ENCODE results near the gene EN2. TPM values are rescaled to one million over a fixed set of nuclear protein-coding genes. Genes with fewer than 3 reads are reported as not detected.

The EN2 gene
- total RNA-seq, 6 experiments from 2014 or later: not detected

DNA sequence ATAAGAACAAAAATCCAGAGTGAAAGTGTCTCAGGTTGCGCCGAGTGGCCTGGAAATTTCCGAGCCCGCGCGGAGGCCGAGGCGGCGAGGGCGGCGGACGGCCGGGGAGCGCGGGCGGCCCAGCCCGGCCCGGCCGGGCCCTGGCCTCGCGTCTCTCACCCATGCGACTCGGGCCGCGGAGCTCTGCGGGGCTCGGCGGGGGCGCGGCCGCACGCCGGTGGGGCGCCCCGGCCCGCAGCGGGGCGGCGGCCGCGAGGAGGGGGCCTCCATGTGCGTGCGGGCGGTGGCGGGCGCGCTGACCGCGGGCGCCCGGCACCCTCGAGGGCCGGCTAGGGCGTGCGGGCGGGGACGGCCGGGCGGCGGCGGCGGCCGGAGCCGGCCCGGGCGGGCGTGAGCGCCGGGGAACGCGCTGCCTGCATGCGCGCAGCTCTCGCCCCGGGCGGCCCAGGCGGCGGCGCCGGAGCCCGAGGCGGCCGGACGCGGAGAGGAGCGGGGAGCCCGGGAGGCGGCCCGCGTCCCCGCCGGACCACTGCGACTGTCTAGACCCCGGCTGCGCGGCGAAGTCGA, 302 bp upstream of the EN2 start:
- Histone ChIP-seq H3K36me3 (no peaks in the 10 kb centered on the region), H3K27ac (no peak overlapping the region), H3K4me3 (peak overlapping the region in 2 of 3 donors; percentile 43 to 50), H3K9me3 (no peaks in the 10 kb centered on the region), H3K27me3 (peaks cover 4 to 91% of the 10 kb centered on the region in 2 donors), H3K4me1 (peaks cover 0 to 21% (median 0%) of the 10 kb centered on the region in 4 donors)
- intact Hi-C loops (cut with DNase I): no loop called here
- TF ChIP-seq, protein P1, sequence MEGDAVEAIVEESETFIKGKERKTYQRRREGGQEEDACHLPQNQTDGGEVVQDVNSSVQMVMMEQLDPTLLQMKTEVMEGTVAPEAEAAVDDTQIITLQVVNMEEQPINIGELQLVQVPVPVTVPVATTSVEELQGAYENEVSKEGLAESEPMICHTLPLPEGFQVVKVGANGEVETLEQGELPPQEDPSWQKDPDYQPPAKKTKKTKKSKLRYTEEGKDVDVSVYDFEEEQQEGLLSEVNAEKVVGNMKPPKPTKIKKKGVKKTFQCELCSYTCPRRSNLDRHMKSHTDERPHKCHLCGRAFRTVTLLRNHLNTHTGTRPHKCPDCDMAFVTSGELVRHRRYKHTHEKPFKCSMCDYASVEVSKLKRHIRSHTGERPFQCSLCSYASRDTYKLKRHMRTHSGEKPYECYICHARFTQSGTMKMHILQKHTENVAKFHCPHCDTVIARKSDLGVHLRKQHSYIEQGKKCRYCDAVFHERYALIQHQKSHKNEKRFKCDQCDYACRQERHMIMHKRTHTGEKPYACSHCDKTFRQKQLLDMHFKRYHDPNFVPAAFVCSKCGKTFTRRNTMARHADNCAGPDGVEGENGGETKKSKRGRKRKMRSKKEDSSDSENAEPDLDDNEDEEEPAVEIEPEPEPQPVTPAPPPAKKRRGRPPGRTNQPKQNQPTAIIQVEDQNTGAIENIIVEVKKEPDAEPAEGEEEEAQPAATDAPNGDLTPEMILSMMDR (IDR thresholded peaks at IDR 0.05): no peak
- TF ChIP-seq POLR2A (IDR thresholded peaks at IDR 0.05): no peak
- under 1% methylated on average over 26 of the region's 98 CpGs for WGBS (ENCODE audit: insufficient coverage, low coverage, low lambda C conversion rate, missing lambda C conversion rate)
- ATAC-seq (peak in 2 of 4 donors; percentile 29 to 32), DNase-seq (no peak)

GRCh38 chr7:155458878-155459699, 1.2 kb downstream of the EN2 start:
- DNase-seq: no peak
- Histone ChIP-seq H3K4me3 (no peak overlapping the region), H3K9me3 (no peaks in the 10 kb centered on the region), H3K4me1 (peaks cover 0 to 21% (median 0%) of the 10 kb centered on the region in 4 donors), H3K36me3 (no peaks in the 10 kb centered on the region), H3K27me3 (peaks cover 4 to 93% of the 10 kb centered on the region in 2 donors), H3K27ac (no peak overlapping the region)
- ATAC-seq: peak in 1 of 4 donors; percentile 5
- WGBS (ENCODE audit: insufficient coverage, low coverage, low lambda C conversion rate, missing lambda C conversion rate): 4% methylated on average over 15 of the region's 68 CpGs
- TF ChIP-seq, protein P1 (IDR thresholded peaks at IDR 0.05): no peak
- no peak for TF ChIP-seq POLR2A (IDR thresholded peaks at IDR 0.05)
- intact Hi-C loops (cut with DNase I): no loop called here

DNA sequence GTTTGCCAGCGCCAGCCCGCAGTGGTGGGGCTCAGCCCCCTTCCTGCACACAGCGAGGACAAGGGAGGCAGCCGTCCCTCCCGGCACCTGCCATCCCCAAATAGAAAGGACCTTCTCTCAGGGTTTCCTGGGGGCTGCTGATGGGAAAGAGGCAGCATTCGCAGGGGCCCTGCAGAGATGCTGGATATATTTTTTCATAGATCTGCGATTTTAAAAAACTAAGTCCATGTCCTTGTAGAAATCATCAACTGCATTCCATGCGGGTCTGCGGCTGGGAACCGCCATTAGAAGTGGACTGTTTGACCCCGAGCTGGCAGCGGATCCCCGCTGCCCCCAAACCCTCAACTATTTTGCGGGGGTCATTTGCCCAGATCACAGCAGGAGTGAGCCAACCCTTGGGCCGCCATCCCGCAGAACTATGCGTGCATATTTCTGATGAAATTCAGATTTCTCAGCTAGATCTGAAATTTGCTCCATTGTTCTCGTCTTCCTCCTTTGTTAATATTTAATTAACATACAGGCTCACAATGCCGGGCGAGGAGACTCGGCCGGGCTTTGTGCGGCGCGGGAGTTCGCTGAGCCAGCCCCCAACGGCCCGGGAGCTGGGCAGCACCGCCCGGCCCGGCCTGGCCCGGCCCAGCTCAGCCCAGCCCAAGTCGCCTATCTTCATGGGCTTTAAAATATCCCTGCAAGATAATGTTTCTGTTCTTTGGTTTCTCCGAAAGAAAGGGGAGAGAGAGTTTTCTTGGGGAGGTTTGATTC, 2.0 kb downstream of the EN2 start:
- Histone ChIP-seq H3K9me3 (no peaks in the 10 kb centered on the region), H3K4me3 (no peak overlapping the region), H3K27ac (no peak overlapping the region), H3K4me1 (peaks cover 0 to 17% (median 0%) of the 10 kb centered on the region in 4 donors), H3K27me3 (peaks cover 4 to 93% of the 10 kb centered on the region in 2 donors), H3K36me3 (no peaks in the 10 kb centered on the region)
- DNase-seq: no peak
- ATAC-seq: no peak
- WGBS (ENCODE audit: insufficient coverage, low coverage, low lambda C conversion rate, missing lambda C conversion rate): 7% methylated on average over 25 of the region's 34 CpGs
- intact Hi-C loops (cut with DNase I): no loop called here
- TF ChIP-seq, protein P1 (IDR thresholded peaks at IDR 0.05): no peak

- WGBS (ENCODE audit: insufficient coverage, low coverage, low lambda C conversion rate, missing lambda C conversion rate): 11% methylated on average over 3 of the region's 8 CpGs
- H3K27me3 ChIP-seq: peaks cover 14 to 93% of the 10 kb centered on the region in 2 donors
- no peaks in the 10 kb centered on the region for H3K9me3 ChIP-seq
- DNase-seq (no peak), ATAC-seq (no peak)
- no peaks in the 10 kb centered on the region for H3K36me3 ChIP-seq
- no peak for TF ChIP-seq POLR2A (IDR thresholded peaks at IDR 0.05)
- TF ChIP-seq, protein P1 (IDR thresholded peaks at IDR 0.05): no peak
- no peak overlapping the region for H3K4me3 ChIP-seq
- H3K4me1 ChIP-seq: peaks cover 0 to 19% (median 0%) of the 10 kb centered on the region in 4 donors
- H3K27ac ChIP-seq: no peak overlapping the region
- intact Hi-C loops (cut with DNase I): no loop called here
Measured at GRCh38 chr7:155460926-155461613, 3.1 kb downstream of the EN2 start.

Data from right lobe of liver (tissue), 6 donors.